Measurements from ENCODE around the gene GLTP. TPM values are rescaled to one million over a fixed set of nuclear protein-coding genes. Genes with fewer than 3 reads are reported as not detected.

The GLTP gene
- polyA plus RNA-seq, 2 of the 4 experiments (the other 2 are of a cell fraction) = 16.9 to 18.8 TPM

DNA sequence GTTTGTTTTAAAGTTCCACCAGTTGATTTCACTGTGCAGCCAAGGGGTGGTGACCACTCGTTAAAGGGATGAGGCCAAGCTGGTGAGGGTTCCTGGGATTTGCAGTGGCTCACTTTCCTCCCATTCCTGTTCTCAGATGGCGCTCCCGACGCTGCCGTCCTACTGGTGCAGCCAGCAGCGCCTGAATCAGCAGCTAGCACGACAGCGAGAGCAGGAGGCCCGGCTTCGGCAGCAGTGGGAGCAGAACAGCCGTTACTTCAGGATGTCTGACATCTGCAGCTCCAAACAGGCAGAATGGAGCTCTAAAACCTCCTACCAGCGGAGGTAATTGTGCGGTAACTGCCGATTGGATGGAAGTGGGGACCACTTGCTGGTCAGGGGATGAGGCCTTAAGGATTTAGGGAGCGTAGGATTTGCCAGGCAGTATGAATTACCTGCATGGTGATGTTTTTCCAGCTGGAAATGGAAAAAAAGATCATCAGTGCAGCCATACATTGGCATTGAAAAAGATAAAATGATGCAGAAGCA lies 22.6 kb upstream of the GLTP start (continued):
- TF ChIP-seq, protein P1, sequence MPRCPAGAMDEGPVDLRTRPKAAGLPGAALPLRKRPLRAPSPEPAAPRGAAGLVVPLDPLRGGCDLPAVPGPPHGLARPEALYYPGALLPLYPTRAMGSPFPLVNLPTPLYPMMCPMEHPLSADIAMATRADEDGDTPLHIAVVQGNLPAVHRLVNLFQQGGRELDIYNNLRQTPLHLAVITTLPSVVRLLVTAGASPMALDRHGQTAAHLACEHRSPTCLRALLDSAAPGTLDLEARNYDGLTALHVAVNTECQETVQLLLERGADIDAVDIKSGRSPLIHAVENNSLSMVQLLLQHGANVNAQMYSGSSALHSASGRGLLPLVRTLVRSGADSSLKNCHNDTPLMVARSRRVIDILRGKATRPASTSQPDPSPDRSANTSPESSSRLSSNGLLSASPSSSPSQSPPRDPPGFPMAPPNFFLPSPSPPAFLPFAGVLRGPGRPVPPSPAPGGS (IDR thresholded peaks at IDR 0.05) = no peak
- no peak for TF ChIP-seq HDAC2 (IDR thresholded peaks at IDR 0.05)
- TF ChIP-seq, protein P2, sequence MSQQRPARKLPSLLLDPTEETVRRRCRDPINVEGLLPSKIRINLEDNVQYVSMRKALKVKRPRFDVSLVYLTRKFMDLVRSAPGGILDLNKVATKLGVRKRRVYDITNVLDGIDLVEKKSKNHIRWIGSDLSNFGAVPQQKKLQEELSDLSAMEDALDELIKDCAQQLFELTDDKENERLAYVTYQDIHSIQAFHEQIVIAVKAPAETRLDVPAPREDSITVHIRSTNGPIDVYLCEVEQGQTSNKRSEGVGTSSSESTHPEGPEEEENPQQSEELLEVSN (IDR thresholded peaks at IDR 0.05; ENCODE audit: borderline replicate concordance, low read depth) = no peak
- TF ChIP-seq CEBPB (IDR thresholded peaks at IDR 0.05) = no peak
- TF ChIP-seq NR3C1 (IDR thresholded peaks at IDR 0.05) = no peak
- no peak for TF ChIP-seq ZFP36 (IDR thresholded peaks at IDR 0.05; ENCODE audit: borderline replicate concordance, partially characterized antibody)
- TF ChIP-seq ZNF302 (CRISPR knock-in tag; IDR thresholded peaks at IDR 0.05) = no peak

DNA sequence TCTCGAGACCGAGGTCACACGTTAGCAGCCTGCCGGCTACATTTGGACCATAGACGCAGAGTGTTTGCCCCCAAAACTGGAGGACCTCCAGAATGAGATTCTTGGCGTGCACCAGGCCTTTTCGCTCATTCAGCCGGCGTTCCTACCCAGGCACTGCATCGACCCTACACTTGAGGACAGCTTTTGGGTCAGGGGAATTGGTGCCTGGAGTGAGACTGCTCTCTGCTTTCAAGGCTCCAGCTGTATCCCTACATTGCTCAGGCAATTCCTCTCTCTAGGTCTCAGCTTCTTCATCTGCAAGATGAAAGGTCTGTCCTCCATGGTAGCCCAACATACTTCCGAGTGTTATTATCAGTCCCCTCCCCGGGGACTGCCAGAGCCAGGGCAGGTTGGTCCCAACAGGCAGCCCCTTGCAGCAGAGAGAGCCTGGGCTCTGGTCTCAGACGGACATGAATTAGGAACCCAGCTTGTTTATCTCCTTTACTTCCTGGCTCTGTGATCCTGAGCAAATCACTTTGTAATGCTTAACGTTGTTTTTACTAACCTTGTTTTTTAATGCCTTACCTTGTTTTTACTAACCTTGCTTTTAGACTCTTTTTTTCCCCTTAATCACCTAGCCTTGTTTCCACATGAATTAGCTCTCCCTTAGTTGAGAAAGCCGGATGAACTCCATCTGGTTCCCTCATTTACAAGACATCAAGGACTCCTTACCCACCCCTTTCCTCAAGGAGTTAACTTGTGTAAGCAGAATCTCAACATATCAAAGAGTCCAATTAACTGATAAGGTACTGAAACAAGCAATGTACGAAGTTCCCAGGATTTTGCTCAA lies 20.6 kb upstream of the GLTP start:
- DNase-seq (ENCODE audit: low read depth in 1 of 2, low spot score in 1 of 2) (peak in 1 of 2 experiments; percentile 43), FAIRE-seq (peak; percentile 28), ATAC-seq (peak; percentile 36 to 65; a peak in 5 of 6 replicates)
- no peaks in the 10 kb centered on the region for H3K9me3 ChIP-seq
- ChIA-PET POLR2A (interaction anchor here (1.2 kb wide), 1 partner anchor 13 kb away, joined by 4 read pairs; no protein-coding TSS in a partner anchor), CTCF (interaction anchor here (0.6 to 3.3 kb wide), 12 partner anchors 10 to 286 kb away, joined by 3 to 12 read pairs (median 4); partner anchors contain the start of gene GLTP)
- peak overlapping the region; percentile 69 for H3K4me3 ChIP-seq
- H3K4me2 ChIP-seq = peak overlapping the region; percentile 95
- peak overlapping the region; percentile 93 to 95 for H3K27ac ChIP-seq
- H3K4me1 ChIP-seq = peaks cover 5% of the 10 kb centered on the region; the same call in 1 of the 3 replicates
- TF ChIP-seq POLR2AphosphoS2 (conservative IDR thresholded peaks at IDR 0.05; ENCODE audit: low read length) = no peak
- WGBS (ENCODE audit: missing lambda C conversion rate) = 14% methylated on average over 16 of the region's 16 CpGs

DNA sequence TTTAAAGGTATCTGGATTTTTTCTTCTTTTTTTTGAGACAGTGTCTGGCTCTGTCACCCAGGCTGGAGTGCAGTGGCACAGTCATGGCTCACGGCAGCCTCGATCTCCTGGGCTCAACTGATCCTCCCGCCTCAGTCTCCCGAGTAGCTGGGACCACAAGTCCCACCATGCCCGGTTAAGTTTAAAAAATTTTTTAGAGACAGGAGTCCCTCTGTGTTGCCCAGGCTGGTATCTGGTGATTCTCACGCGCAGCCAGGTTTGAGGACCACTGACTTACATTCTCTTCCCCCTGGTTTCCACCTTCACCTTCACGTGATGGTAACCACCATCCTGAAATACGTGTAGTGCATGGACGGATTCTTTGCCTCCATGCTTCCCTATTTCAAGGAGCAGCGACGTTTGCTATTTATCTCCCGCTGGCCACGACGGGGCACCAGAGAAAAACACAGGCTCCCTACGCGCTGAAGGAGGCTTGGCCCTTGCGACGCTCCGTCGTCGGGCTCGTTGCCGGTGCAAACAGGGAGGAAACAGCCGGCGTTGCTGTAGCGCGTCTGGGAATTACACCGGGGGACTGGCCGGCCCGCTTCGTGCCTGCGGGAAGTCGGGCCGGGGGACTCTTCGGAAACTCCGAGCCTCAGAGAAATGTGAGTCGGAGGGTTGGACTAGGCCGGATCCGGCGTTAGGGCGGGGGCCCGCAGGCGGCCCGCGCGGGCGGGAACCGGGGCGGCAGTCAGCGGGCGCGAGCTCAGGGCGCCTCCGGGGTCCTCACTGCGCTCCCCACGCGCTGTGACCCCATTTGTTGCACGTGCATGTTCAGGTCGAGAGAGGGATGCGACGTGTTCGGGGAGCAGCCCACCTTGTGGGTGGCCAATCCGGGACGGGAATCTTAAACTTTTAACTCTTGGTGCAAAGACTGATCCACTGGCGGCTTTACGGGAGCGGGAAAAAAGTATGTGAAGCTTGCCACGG lies 19.7 kb upstream of the GLTP start, which contains the start of gene TCHP:
Gene TCHP (plus strand): TSS at position 492 of the 969 bp plus-strand sequence. CDS start 2,753 bp downstream, outside the sequence.
- DNase-seq (ENCODE audit: low read depth in 1 of 2, low spot score in 1 of 2) (peak; percentile 90 to 92), FAIRE-seq (peak; percentile 87), ATAC-seq (peak; percentile 91)
- ChIA-PET CTCF (interaction anchor here (0.6 to 3.3 kb wide), 11 partner anchors 9 to 287 kb away, joined by 3 to 12 read pairs (median 5); partner anchors contain the start of gene GLTP), POLR2A (interaction anchor here (1.2 kb wide), 1 partner anchor 12 kb away, joined by 4 read pairs; no protein-coding TSS in a partner anchor)
- 2% methylated on average over 50 of the region's 69 CpGs for WGBS (ENCODE audit: missing lambda C conversion rate)
- H3K4me2 ChIP-seq = peak within 1 kb of the TSS; percentile 95
- H3K9me3 ChIP-seq = no peaks in the 10 kb centered on the region
- H3K27ac ChIP-seq = peak within 1 kb of the TSS; percentile 93 to 95
- peak within 1 kb of the TSS; percentile 69 for H3K4me3 ChIP-seq
- peaks cover 5% of the 10 kb centered on the region; the same call in 1 of the 3 replicates for H3K4me1 ChIP-seq
- peak in 1 of 2 experiments; percentile 23; a peak in 1 of 4 replicates for TF ChIP-seq CEBPB (IDR thresholded peaks at IDR 0.05)
- no peak for TF ChIP-seq ZSCAN20 (CRISPR knock-in tag; IDR thresholded peaks at IDR 0.05)
- TF ChIP-seq HOXB13 (CRISPR knock-in tag; IDR thresholded peaks at IDR 0.05; ENCODE audit: low read depth) = no peak
- TF ChIP-seq JUN (IDR thresholded peaks at IDR 0.05) = peak; percentile 43 to 85; a peak in 3 of 5 replicates
- no peak for TF ChIP-seq EHMT2 (IDR thresholded peaks at IDR 0.05; ENCODE audit: low read depth)
- TF ChIP-seq RAD21 (conservative IDR thresholded peaks at IDR 0.05 in 1 of 2, IDR thresholded peaks at IDR 0.05 in 1 of 2) = peak; percentile 35 to 43; a peak in 3 of 5 replicates
- TF ChIP-seq, protein P1 (IDR thresholded peaks at IDR 0.05) = peak; percentile 67; the same call in 2 of the 3 replicates
- no peak for TF ChIP-seq SREBF2 (IDR thresholded peaks at IDR 0.05)
- TF ChIP-seq, protein P3, sequence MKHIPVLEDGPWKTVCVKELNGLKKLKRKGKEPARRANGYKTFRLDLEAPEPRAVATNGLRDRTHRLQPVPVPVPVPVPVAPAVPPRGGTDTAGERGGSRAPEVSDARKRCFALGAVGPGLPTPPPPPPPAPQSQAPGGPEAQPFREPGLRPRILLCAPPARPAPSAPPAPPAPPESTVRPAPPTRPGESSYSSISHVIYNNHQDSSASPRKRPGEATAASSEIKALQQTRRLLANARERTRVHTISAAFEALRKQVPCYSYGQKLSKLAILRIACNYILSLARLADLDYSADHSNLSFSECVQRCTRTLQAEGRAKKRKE (CRISPR knock-in tag; IDR thresholded peaks at IDR 0.05; ENCODE audit: low read depth) = peak; percentile 58; the same call in 1 of the 2 replicates
- no peak for TF ChIP-seq CHD4 (IDR thresholded peaks at IDR 0.05; ENCODE audit: borderline replicate concordance)
- peak; percentile 49 for TF ChIP-seq SMC3 (IDR thresholded peaks at IDR 0.05)
- no peak for TF ChIP-seq MAFK (IDR thresholded peaks at IDR 0.05; ENCODE audit: partially characterized antibody)
- TF ChIP-seq HDAC2 (IDR thresholded peaks at IDR 0.05) = no peak
- no peak for TF ChIP-seq KDM5A (IDR thresholded peaks at IDR 0.05)
- TF ChIP-seq, protein P4, sequence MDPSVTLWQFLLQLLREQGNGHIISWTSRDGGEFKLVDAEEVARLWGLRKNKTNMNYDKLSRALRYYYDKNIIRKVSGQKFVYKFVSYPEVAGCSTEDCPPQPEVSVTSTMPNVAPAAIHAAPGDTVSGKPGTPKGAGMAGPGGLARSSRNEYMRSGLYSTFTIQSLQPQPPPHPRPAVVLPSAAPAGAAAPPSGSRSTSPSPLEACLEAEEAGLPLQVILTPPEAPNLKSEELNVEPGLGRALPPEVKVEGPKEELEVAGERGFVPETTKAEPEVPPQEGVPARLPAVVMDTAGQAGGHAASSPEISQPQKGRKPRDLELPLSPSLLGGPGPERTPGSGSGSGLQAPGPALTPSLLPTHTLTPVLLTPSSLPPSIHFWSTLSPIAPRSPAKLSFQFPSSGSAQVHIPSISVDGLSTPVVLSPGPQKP (IDR thresholded peaks at IDR 0.05; ENCODE audit: low read depth, low read length) = no peak
- TF ChIP-seq ZNF302 (CRISPR knock-in tag; IDR thresholded peaks at IDR 0.05) = no peak
- TF ChIP-seq POLR2A (IDR thresholded peaks at IDR 0.05; ENCODE audit: low read length) = peak; percentile 55
- no peak for TF ChIP-seq NR3C1 (IDR thresholded peaks at IDR 0.05)
- TF ChIP-seq HOXB5 (CRISPR knock-in tag; IDR thresholded peaks at IDR 0.05) = 0 out of 2 replicates have a peak, but pooled peaks have one; percentile 37
- no peak for TF ChIP-seq CBX8 (IDR thresholded peaks at IDR 0.05)
- TF ChIP-seq, protein P5, sequence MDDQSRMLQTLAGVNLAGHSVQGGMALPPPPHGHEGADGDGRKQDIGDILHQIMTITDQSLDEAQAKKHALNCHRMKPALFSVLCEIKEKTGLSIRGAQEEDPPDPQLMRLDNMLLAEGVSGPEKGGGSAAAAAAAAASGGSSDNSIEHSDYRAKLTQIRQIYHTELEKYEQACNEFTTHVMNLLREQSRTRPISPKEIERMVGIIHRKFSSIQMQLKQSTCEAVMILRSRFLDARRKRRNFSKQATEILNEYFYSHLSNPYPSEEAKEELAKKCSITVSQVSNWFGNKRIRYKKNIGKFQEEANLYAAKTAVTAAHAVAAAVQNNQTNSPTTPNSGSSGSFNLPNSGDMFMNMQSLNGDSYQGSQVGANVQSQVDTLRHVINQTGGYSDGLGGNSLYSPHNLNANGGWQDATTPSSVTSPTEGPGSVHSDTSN (IDR thresholded peaks at IDR 0.05) = peak; percentile 66; the same call in 1 of the 2 replicates
